ENCODE results near the gene CCDC178. TPM values are rescaled to one million over a fixed set of nuclear protein-coding genes. Genes with fewer than 3 reads are reported as not detected.

CCDC178 gene
- total RNA-seq, 2 donors from 2014 or later, result 3.2 to 5.9 TPM

- Histone ChIP-seq H3K4me1 (replicated peaks) (no peaks in the 10 kb centered on the region), H3K4me3 (no peak overlapping the region), H3K27ac (no peak overlapping the region), H3K36me3 (no peaks in the 10 kb centered on the region), H3K27me3 (replicated peaks; ENCODE audit: insufficient read depth) (no peaks in the 10 kb centered on the region), H3K9me3 (no peaks in the 10 kb centered on the region)
- intact Hi-C loops (cut with DNase I), result no loop called here
- TF ChIP-seq POLR2A (IDR thresholded peaks at IDR 0.05), result no peak
- no peak for TF ChIP-seq POLR2AphosphoS5 (IDR thresholded peaks at IDR 0.05)
- no peak for TF ChIP-seq CTCF (IDR thresholded peaks at IDR 0.05)
- no peak for DNase-seq (ENCODE audit: low spot score)
- 90% methylated on average over 3 of the region's 3 CpGs for WGBS
Observed at GRCh38 chr18:33469699-33470098, 29.2 kb upstream of the CCDC178 start.

- no peaks in the 10 kb centered on the region for H3K27me3 ChIP-seq (replicated peaks; ENCODE audit: insufficient read depth)
- WGBS, result 94% methylated on average over 1 of the region's 1 CpG
- H3K36me3 ChIP-seq, result no peaks in the 10 kb centered on the region
- no peak overlapping the region for H3K4me3 ChIP-seq
- H3K27ac ChIP-seq, result no peak overlapping the region
- intact Hi-C loops (cut with DNase I), result no loop called here
- H3K9me3 ChIP-seq, result no peaks in the 10 kb centered on the region
- TF ChIP-seq CTCF (IDR thresholded peaks at IDR 0.05) (no peak), POLR2A (IDR thresholded peaks at IDR 0.05) (no peak), POLR2AphosphoS5 (IDR thresholded peaks at IDR 0.05) (no peak)
- no peaks in the 10 kb centered on the region for H3K4me1 ChIP-seq (replicated peaks)
- DNase-seq (ENCODE audit: low spot score), result no peak
Observed at GRCh38 chr18:33467531-33467930, 27.0 kb upstream of the CCDC178 start.

- DNase-seq (ENCODE audit: low spot score), result no peak
- no peak overlapping the region for H3K27ac ChIP-seq
- H3K9me3 ChIP-seq, result no peaks in the 10 kb centered on the region
- WGBS, result 94% methylated on average over 1 of the region's 1 CpG
- no peak overlapping the region for H3K4me3 ChIP-seq
- no peaks in the 10 kb centered on the region for H3K4me1 ChIP-seq (replicated peaks)
- H3K36me3 ChIP-seq, result no peaks in the 10 kb centered on the region
- no peaks in the 10 kb centered on the region for H3K27me3 ChIP-seq (replicated peaks; ENCODE audit: insufficient read depth)
- TF ChIP-seq POLR2AphosphoS5 (IDR thresholded peaks at IDR 0.05) (no peak), CTCF (IDR thresholded peaks at IDR 0.05) (no peak), POLR2A (IDR thresholded peaks at IDR 0.05) (no peak)
- intact Hi-C loops (cut with DNase I), result no loop called here
Observed at GRCh38 chr18:33466822-33467221, 26.3 kb upstream of the CCDC178 start.

- Histone ChIP-seq H3K4me3 (no peak overlapping the region), H3K36me3 (no peaks in the 10 kb centered on the region), H3K27me3 (replicated peaks; ENCODE audit: insufficient read depth) (no peaks in the 10 kb centered on the region), H3K27ac (no peak overlapping the region), H3K4me1 (replicated peaks) (no peaks in the 10 kb centered on the region), H3K9me3 (no peaks in the 10 kb centered on the region)
- intact Hi-C loops (cut with DNase I), result no loop called here
- WGBS, result 86% methylated on average over 1 of the region's 1 CpG
- DNase-seq (ENCODE audit: low spot score), result no peak
- no peak for TF ChIP-seq POLR2A (IDR thresholded peaks at IDR 0.05)
Observed at GRCh38 chr18:33460681-33461080, 20.2 kb upstream of the CCDC178 start.

- Histone ChIP-seq H3K4me3 (no peak overlapping the region), H3K27me3 (replicated peaks; ENCODE audit: insufficient read depth) (no peaks in the 10 kb centered on the region), H3K9me3 (no peaks in the 10 kb centered on the region), H3K36me3 (no peaks in the 10 kb centered on the region), H3K27ac (no peak overlapping the region), H3K4me1 (replicated peaks) (no peaks in the 10 kb centered on the region)
- DNase-seq (ENCODE audit: low spot score), result no peak
- TF ChIP-seq POLR2A (IDR thresholded peaks at IDR 0.05), result no peak
- no peak for TF ChIP-seq POLR2AphosphoS5 (IDR thresholded peaks at IDR 0.05)
- no peak for TF ChIP-seq CTCF (IDR thresholded peaks at IDR 0.05)
- intact Hi-C loops (cut with DNase I), result no loop called here
Observed at GRCh38 chr18:33459612-33460011, 19.1 kb upstream of the CCDC178 start.

Data from prostate gland (tissue), 2 donors.